GM19043 (cell line): ENCODE data around the gene NCKAP1.
A peak's percentile ranks its signal among the peaks of the same experiment; 100 is the strongest.

ENCODE experiments used
- ATAC-seq: cut with Tn5 transposase; IDR thresholded peaks from one replicate; pipeline ENCODE4 v1.9.1; 2021; ENCODE audit warnings: low read depth; ENCODE audit not compliant: unreplicated experiment

NCKAP1 gene

DNA sequence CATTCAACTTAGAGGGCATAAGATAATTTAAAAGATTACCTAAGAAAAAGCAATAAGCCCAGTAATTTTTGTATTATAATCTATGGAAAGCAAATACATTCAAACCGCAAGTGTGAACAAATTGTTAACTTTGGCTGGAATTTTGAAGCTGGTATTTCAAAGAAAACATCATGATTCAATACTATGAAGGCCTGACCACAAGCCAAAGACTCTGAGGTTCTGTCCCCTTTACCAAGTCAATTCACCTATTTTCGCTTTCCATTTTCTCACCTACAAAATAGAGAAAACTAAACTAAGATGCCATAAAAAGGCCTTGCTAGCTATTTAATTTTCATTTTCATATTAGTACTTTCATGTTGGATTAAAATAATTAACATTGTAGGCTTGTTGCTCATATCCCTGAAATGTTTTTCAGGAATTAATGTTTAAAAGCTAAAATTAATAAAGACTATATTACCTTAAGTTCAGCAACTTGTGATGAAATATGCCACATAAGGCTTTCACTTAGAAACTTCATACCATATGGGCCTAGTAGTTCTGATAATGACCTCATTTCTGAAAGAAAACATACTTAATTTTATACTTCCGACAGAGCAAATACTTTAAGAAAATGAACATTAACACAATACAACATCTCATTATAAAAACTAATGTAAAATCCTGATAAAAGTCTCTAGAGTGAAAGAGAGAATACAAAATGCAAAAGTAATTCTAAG, 86.2 kb downstream of the NCKAP1 start:
- ATAC-seq, result peak; percentile 46

DNA sequence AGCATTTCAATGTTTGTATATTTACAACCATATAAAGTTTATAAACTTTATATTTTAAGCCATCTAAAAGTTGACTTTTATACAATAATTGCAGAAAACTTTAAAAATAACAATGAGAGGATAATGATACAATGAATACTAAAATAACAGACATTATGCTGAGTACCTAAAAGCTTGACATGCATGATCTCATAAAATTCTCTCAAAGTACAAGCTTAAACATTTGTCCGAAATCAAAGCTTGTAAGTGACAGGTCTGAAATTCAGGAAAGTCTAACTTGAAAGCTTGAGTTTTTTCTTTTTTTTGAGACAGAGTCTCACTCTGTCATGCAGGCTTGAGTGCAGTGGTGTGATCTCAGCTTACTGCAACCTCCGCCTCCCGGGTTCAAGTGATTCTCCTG, 87.7 kb downstream of the NCKAP1 start:
- ATAC-seq, result no peak

DNA sequence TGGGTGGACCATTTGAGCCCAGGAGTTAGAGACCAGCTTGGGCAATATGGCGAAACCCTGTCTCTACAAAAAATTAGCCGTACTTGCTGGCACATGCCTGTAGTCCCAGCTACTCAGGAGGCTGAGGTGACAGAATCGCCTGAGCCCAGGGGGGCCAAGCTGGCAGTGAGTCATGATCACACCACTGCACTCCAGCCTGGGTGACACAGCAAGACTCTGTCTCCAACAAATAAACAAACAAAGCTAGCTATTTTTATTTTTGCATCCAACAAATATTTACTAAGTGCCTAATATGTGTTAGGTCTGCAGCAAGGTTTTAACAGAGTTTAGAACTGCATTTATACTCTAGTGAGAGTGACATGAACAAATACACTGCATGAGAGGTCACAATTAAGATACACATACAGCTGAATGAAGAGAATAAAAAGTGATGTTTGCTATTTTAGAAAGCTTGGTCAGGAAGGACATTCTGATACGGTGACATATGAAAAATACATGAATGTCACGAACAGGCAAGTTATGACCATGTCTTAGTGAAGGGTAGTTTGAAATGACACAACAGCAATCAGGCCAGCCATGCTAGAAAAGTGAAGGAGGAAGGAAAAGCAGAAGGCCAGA, 88.6 kb downstream of the NCKAP1 start:
- no peak for ATAC-seq

DNA sequence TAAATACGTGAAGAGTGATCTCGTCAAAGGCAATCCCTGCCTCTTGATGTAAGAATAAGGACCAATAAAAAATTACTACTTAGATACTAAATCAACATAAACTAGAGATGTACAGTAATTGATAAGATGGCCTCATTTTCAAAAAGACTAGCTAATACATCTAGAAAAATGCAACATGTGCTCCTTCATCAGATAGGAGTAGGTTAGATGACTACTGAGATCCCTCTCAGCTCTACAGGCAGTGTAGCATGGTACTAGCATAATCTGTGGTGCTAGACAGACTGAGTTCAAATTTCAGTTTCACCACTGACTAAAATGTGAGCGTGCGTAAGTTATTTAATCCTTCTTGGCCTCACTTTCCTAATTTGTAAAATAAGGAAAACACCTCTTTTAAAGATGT, 89.2 kb downstream of the NCKAP1 start:
- no peak for ATAC-seq

DNA sequence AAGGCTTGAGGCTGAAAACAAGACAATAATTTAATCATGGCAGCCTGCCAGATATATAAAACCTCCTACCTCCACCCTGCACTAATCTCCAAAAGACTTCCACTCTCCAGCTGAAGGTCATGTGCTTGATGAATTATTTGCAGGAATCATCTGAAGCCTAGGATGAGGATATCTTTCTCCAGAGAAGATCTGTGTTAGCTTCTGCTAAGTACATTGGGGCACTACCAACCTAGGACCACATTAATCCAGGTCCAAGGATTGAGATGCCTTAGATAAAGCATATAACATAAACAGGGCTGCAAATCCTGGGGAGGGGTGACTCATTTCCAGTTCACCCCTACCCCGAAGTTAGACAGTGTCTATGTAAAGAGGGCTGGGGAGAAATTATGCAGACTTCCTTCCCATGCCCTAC, 91.3 kb downstream of the NCKAP1 start:
- no peak for ATAC-seq

DNA sequence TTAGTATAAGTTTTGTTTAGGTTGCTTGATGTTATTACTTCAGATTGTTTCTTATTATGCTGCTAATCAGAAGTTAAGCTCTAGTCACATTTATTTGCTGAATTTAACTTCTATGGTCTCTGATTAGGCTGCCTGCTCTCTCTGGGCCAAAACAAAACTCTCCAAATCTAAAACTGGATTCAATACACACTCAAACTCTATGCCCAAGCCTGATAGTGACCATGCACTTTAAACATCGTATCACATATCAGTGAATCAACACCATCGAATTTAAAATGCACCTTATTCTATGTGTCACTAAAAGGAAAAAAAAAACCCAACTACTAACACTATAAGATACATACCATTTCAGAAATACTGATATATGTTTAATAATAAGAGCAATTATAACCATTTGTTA, 94.9 kb downstream of the NCKAP1 start:
- no peak for ATAC-seq

DNA sequence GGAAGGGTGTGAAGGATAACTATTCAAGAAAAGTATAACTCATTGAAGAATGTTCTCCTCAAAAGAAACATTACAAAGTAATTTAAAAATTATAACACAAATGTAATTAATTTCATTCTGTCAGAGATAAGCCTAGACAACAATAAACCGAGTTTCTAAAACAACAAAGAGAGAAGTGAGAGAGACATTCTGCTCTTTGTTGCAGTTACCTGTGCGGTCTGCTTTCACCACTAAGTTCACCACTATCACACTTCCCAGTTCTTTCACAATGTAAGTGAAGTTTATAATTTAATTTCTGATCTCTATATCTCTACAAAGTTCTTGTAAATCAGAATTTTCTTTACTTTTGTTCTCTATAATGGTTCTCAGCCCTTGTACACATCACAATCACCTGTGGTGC, 95.5 kb downstream of the NCKAP1 start:
- no peak for ATAC-seq

DNA sequence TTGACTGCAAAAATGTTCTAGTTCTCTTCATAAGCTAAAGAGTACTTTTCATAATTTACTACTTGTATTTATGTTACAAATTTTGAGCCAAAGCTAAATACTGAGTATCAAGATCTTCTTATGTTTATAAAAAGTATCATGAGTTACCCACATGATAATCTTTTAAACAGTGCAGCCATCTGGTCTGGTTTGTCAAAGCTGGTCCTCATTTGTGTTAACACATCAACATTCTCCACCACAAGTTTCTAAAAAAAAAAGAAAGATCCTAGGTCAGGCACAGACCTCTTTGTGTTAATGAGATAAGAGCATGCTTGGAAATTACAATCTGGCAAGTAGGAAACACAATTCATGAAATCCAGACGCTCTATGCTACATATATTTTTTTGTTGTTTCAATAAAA, 96.3 kb downstream of the NCKAP1 start:
- ATAC-seq, result no peak

DNA sequence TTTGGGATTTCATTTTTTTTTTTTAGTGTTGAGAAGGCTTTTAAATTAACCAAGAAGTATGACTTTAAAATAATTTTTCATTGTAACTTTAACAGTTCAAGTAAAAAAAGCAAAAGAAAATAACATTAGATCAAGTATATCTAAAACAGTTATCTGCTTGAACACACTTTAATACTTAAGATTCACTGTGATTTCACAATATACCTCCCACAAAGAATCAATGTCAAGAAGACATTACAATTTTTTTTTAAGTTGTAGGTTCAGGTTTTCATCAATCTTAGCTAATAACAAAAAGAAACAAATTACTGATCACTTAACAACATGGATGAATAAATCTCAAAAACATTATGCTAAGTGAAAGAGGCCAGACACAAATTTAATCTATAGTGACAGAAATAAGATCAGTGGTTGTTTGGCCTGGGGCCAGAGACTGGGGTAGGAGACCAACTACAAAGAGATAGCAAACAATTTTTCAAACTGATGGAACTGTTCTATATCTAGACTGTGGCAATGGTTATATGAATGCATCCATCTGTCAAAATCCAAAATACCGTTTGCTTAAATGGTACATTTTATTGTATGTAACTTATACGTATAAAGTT, 97.0 kb downstream of the NCKAP1 start:
- ATAC-seq, result no peak

DNA sequence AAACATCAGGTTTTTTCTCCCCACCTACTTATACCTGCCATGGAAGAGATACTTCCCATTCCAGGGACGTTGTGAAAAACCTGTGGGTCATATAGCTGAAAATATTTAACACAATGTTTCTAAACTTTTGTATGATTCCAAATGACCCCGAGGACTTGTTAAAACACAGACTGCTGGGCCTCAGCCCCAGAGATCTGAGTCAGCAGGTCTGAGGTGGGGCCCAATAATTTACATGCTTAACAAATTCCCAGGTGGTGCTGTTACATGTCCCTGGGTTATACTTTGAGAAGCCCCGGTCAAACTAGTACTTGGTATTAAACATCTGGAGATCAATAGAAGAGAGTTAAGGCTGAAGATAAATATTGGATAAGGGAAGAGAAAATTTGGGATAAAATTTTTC, 100.4 kb downstream of the NCKAP1 start:
- ATAC-seq, result no peak

DNA sequence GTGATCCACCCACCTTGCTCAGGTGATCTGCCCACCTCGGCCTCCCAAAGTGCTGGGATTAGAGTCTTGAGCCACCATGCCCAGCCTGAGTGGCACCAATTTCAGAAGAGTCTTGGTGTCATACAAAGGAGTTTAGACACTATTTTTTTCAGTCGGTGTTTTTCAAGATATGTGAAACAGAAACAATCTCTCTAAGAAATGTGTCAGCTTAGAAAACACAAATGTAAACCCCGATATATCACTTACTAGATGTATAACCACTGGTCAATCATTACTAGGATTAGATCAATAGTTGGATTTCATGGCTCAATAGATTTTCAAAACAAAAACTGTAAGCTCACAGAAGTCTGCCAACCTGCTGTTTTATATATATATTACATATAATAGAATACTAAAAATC, 104.6 kb downstream of the NCKAP1 start:
- peak; percentile 46 for ATAC-seq

DNA sequence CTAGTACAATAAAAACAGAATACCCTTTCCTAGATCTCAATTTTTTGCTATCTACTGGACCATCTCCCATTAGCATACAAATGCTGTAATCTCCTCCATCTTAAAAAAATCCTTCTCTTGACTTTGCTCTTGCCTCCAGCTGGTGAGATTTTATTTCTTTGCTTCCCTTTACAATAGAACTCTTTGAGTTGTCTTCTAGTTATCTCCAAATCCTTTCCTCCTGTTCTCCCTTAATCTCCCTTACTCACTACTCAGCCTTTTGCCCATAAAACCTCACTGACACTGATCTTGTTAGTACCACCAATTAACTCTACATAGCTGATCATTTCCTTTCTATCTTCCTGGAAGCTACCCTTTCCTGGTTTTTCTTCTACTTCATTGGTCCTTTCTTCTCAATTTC, 108.3 kb downstream of the NCKAP1 start:
- ATAC-seq, result no peak

DNA sequence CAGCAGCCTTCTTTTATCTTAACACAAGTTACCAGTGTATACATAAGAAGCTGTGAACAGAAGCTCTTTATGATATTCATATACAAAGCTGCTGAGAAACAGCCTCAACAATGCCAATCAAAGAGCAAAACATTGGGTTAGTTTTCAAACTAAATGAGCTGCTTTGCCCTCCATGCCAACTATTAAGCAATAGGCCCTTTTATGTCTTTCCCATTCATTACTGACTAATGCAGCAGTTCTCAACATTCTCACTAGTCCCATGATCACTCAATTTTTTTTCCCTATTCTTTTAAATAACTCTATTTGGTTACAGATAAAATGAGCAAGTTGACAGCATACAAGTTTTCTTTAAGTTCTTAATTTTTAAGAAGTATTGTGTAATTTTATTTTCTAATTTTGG, 114.0 kb downstream of the NCKAP1 start:
- ATAC-seq, result no peak

DNA sequence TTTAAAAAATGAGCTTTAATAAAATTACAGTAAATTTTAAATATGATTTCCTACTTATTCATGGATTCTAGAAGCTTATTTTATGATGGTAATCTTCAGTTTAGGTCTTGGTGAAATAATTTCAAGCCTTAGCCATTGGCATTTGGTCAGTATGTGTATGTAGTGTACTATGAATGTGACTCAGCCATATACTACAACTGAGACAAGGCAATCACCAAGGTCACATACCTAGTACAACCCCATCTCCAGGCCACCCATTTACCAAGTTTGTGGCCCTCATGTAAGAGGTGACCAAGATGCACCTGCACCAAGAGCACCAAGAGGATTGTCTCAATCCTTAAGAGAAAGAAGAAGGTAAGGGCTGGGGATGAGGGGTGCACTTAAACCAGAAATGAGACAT, 117.0 kb downstream of the NCKAP1 start:
- peak; percentile 54 for ATAC-seq

DNA sequence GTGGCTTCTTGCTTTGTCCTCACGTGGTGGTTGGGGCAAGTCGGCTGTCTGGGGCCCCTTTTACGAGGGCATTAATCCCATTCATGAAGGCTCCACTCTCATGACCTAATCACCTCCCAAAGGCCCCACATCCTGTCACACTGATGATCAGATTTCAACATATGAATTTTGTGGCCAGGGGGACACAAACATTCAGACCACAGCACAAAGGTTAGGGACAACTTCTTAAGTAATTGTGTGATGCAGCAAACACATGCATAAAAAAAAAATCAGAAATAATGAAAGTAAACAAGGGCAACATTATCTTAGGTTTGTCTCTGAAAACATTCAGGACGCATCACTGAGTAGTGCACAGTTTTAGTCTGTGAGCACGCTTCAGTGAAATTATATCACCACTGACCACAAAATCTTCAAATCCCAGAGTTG, 117.6 kb downstream of the NCKAP1 start:
- peak; percentile 67 for ATAC-seq

DNA sequence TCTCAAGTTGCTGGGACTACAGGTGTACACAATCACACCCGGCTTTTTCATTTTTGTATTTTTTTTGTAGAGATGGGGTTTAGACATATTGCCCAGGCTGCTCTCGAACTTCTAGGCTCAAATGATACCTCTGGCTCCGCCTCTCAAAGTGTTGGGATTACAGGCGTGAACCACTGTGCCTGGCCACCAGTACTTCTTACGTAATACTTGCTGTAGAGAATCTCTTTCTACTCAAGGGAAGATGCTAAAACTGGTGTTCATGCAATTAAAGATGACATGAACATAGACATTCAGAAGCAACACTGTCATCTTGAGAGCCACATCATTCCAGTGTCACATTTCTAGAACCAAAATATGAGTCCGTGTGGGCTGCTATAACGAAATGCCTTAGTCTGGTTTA, 118.2 kb downstream of the NCKAP1 start:
- no peak for ATAC-seq

DNA sequence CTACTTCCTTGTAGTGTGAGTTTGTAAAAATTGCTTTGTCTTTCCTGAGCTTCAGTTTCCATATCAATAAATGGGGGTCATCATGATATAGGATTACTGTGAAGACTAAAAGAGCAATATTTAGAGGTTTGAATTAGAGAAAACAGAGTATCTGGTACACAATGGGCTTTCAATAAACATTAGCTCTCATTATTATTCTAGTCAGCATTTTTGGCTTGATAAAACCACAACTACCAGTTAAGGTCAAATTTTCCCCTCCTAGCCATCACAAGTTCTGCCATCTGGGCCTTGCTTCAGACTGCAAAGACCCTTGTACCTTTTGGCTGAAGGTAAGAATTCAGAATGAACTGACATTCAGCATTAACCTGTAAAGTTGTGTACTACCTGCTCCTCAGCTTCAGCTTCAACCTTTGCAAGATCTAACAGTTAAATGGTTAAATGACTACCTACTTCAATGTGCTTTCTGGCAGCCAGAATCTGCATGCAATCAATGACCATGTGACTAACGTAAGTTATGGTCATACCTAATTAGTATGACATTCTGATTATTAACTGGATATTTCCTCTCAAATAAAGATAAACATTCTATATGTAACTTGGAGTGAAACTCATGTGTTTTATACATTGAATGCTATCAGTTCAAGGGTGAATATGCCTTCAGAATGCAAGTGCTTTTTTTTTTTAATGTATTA, 119.2 kb downstream of the NCKAP1 start:
- no peak for ATAC-seq

DNA sequence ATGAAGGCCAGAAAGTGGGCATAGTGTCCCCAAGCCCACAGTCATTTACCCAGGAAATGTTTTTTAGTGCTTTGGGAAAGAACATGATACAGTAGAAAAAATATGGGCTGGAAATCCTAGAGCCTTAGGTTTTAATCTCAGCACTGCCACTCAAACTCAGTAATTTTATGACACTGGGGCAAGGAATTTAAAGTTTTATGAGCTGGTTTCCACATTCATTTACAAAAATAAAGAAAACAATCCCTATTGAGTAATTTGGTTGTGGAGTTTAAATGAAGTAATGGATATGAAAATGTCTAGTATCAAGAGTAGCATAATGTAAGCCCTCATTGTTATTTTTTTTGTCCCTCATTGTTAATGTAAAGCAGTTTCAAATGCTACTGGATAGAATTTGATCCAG, 120.3 kb downstream of the NCKAP1 start:
- no peak for ATAC-seq

DNA sequence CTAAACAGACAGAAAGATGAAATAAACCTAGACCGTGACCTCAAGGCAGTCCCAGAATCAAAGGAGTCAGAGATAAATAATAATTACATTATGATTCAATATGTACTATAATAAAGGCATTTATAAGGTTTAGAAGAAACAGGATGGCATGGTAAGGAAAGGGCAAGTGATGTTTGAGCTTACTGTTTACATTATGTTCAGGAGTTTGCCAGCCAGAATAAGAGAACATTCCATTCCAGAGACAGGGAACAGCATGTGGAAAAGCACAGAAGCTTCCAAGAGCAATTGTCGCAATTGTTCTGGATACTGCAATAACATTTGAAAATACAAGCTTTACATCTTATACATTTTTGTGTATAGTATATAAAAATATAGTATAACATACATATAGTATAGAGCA, 121.8 kb downstream of the NCKAP1 start:
- ATAC-seq, result no peak

DNA sequence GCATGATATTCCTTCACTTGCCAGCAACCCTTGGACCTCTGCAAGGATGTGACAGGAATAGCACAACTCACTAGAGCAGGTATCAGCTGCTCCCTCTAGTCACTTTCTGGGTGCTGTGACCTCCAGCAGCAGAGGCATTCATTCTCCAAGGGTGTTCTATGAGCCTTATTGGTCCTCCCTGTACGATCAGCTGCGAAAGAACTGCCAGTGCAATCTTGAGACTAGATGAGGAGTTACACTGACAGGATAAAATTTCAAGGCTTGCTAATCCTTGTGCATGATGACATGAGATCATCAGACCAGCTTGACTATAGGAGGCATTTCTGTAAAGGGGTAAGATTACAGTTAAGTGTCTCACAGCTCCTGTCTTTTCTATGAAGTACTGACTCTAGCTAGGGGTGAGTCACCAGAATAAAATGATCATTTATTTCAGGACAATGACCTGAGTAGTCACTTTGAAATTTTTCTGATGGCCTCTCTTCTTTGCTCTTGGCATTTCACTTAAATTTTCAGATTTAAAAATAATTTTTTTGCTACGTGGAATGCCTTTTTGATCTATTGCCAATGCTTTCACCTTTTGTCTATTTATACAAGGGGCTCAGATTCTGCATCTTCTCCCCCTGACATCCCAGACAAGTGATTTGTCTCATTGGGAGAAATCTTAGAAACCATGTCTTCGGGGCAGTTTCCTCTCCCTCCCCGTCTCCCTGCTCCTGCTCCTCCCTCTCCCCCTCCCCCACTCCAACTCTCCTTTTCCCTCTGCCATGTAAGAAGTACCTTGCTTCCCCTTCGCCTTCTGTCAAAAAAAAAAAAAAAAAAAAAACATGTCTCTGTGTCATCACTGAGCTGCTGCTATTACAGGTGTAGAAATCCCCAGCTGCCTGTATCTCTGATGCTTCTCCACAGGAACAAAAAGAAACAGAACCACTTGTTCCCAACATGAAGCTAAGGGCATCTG, 122.6 kb downstream of the NCKAP1 start:
- ATAC-seq, result no peak
